Mesodermal cell (in vitro differentiated cells): ENCODE measurements around the gene TSC22D1.

Source experiments
- H3K27ac ChIP-seq: 2 replicates; pipeline ENCODE4 v1.7.0; 2013; ENCODE audit warnings: mild to moderate bottlenecking, low read depth, low read length, moderate library complexity; ENCODE audit not compliant: severe bottlenecking
- H3K36me3 ChIP-seq: 2 replicates; pipeline ENCODE4 v1.7.1; 2013; ENCODE audit warnings: mild to moderate bottlenecking, low read length, moderate library complexity; ENCODE audit not compliant: control insufficient read depth, insufficient read depth
- H3K4me1 ChIP-seq: one replicate; pipeline ENCODE4 v1.7.1; 2013; ENCODE audit warnings: mild to moderate bottlenecking, low read length; ENCODE audit not compliant: insufficient read depth, control insufficient read depth, poor library complexity, severe bottlenecking
- H3K4me3 ChIP-seq: 2 replicates; pipeline ENCODE4 v1.7.0; 2013; ENCODE audit warnings: low read length, control low read depth, mild to moderate bottlenecking; ENCODE audit not compliant: insufficient read depth, poor library complexity, severe bottlenecking; ENCODE audit errors: extremely low read depth
- H3K9me3 ChIP-seq: 2 replicates; pipeline ENCODE4 v1.7.1; 2013; ENCODE audit warnings: mild to moderate bottlenecking, low read length, moderate library complexity; ENCODE audit not compliant: control insufficient read depth
- WGBS, 2 experiments: methylation state at CpG; one replicate each; pipeline ENCODE4 v1.1.5; 2013; ENCODE audit warnings: missing lambda C conversion rate in 2 of 2; ENCODE audit not compliant: insufficient coverage in 2 of 2; 5-methylcytosine and 5-hydroxymethylcytosine counted together

TSC22D1 gene

GRCh38 chr13:44396701-44397580 is 179.2 kb downstream of the TSC22D1 start:
- H3K4me1 ChIP-seq, result peaks cover 26% of the 10 kb centered on the region
- H3K36me3 ChIP-seq, result no peaks in the 10 kb centered on the region
- 63 to 75% methylated on average over 23 to 26 of the region's 26 CpGs for WGBS, 2 experiments
- H3K9me3 ChIP-seq, result no peaks in the 10 kb centered on the region
- no peak overlapping the region for H3K4me3 ChIP-seq
- H3K27ac ChIP-seq, result peak overlapping the region; percentile 92

GRCh38 chr13:44395976-44396694 is 180.0 kb downstream of the TSC22D1 start:
- no peaks in the 10 kb centered on the region for H3K36me3 ChIP-seq
- WGBS, 2 experiments, result 93 to 97% methylated on average over 5 of the region's 8 CpGs
- no peak overlapping the region for H3K4me3 ChIP-seq
- peaks cover 24% of the 10 kb centered on the region for H3K4me1 ChIP-seq
- H3K9me3 ChIP-seq, result no peaks in the 10 kb centered on the region
- H3K27ac ChIP-seq, result peak overlapping the region; percentile 92

GRCh38 chr13:44394658-44395057 is 181.5 kb downstream of the TSC22D1 start:
- H3K4me3 ChIP-seq, result no peak overlapping the region
- no peaks in the 10 kb centered on the region for H3K36me3 ChIP-seq
- H3K27ac ChIP-seq, result no peak overlapping the region
- no peaks in the 10 kb centered on the region for H3K9me3 ChIP-seq
- H3K4me1 ChIP-seq, result peaks cover 24% of the 10 kb centered on the region

GRCh38 chr13:44393391-44393790 is 182.7 kb downstream of the TSC22D1 start:
- Histone ChIP-seq H3K4me3 (no peak overlapping the region), H3K27ac (no peak overlapping the region), H3K36me3 (no peaks in the 10 kb centered on the region), H3K9me3 (no peaks in the 10 kb centered on the region), H3K4me1 (peaks cover 36% of the 10 kb centered on the region)
- WGBS, 2 experiments, result 80 to 89% methylated on average over 6 to 7 of the region's 8 CpGs

GRCh38 chr13:44389876-44390275 is 186.3 kb downstream of the TSC22D1 start:
- H3K36me3 ChIP-seq, result no peaks in the 10 kb centered on the region
- H3K4me1 ChIP-seq, result peaks cover 30% of the 10 kb centered on the region
- H3K27ac ChIP-seq, result no peak overlapping the region
- no peaks in the 10 kb centered on the region for H3K9me3 ChIP-seq
- WGBS, 2 experiments, result 75% methylated on average over 1 of the region's 1 CpG; no CpG with 5 or more reads in 1 of the 2 experiments
- H3K4me3 ChIP-seq, result no peak overlapping the region

- Histone ChIP-seq H3K4me1 (peaks cover 30% of the 10 kb centered on the region), H3K9me3 (no peaks in the 10 kb centered on the region), H3K4me3 (no peak overlapping the region), H3K36me3 (no peaks in the 10 kb centered on the region), H3K27ac (peak overlapping the region; percentile 57)
- WGBS, 2 experiments, result 86 to 91% methylated on average over 4 of the region's 4 CpGs
These were observed 187.0 kb downstream of the TSC22D1 start for GRCh38 chr13:44389060-44389666.

- Histone ChIP-seq H3K36me3 (no peaks in the 10 kb centered on the region), H3K4me3 (no peak overlapping the region), H3K27ac (peak overlapping the region; percentile 87), H3K9me3 (no peaks in the 10 kb centered on the region), H3K4me1 (peaks cover 30% of the 10 kb centered on the region)
- 18 to 50% methylated on average over 2 to 5 of the region's 7 CpGs for WGBS, 2 experiments
These were observed 187.6 kb downstream of the TSC22D1 start for GRCh38 chr13:44388427-44389059.

- H3K27ac ChIP-seq, result peak overlapping the region; percentile 87
- H3K36me3 ChIP-seq, result no peaks in the 10 kb centered on the region
- 31 to 72% methylated on average over 3 to 5 of the region's 7 CpGs for WGBS, 2 experiments
- H3K4me3 ChIP-seq, result no peak overlapping the region
- H3K4me1 ChIP-seq, result peaks cover 30% of the 10 kb centered on the region
- H3K9me3 ChIP-seq, result no peaks in the 10 kb centered on the region
These were observed 189.1 kb downstream of the TSC22D1 start for GRCh38 chr13:44386913-44387556.

GRCh38 chr13:44385847-44386246 is 190.3 kb downstream of the TSC22D1 start:
- Histone ChIP-seq H3K27ac (no peak overlapping the region), H3K9me3 (no peaks in the 10 kb centered on the region), H3K36me3 (no peaks in the 10 kb centered on the region), H3K4me3 (no peak overlapping the region), H3K4me1 (peaks cover 30% of the 10 kb centered on the region)
- WGBS, 2 experiments, result 90 to 100% methylated on average over 2 to 3 of the region's 6 CpGs

- Histone ChIP-seq H3K27ac (no peak overlapping the region), H3K36me3 (no peaks in the 10 kb centered on the region), H3K4me1 (peaks cover 30% of the 10 kb centered on the region), H3K4me3 (no peak overlapping the region), H3K9me3 (no peaks in the 10 kb centered on the region)
- no CpG with 5 or more reads among the region's 3 CpGs for WGBS, 2 experiments
These were observed 190.7 kb downstream of the TSC22D1 start for GRCh38 chr13:44385401-44385800.
